ENCODE data around the gene KIF26A.

The KIF26A gene

DNA sequence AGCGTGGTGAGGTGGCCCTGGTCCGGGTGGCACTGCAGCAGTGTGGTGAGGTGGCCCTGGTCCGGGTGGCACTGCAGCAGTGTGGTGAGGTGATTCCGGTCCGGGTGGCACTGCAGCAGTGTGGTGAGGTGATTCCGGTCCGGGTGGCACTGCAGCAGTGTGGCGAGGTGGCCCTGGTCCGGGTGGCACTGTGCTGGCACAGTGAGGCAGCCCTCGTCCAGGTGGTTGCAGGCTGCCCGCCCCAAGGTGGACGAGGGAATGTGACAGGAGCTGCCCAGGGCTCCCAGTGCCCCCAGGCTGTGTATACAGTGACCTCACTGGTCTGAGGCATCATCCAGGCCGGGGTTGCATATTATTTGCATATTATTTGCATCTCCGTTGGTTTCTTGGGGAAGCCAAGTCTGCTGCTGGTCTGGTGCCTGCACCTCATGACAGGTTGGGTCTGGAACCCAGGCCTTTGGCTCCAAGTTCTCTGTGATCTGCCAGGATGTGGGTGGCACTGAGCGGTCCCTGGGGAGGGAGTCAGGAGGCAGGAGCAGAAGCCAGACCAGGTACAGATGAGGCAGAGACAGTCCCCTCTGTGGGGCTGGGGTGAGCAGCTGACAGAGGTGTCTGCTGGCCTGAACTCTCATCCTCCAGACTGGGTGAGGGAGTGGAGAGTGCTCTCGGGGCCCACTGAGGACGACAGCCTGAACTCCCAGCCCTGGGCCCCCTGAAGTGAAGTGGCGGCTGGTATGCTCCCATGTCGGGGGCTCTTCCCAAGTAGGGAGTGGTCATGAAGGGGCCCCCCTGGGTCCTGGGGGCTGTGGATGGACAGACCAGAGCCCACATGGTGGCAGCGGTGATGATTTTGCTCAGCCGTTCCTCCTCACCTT lies 79.3 kb downstream of the KIF26A start:
- TF ChIP-seq, protein P1, sequence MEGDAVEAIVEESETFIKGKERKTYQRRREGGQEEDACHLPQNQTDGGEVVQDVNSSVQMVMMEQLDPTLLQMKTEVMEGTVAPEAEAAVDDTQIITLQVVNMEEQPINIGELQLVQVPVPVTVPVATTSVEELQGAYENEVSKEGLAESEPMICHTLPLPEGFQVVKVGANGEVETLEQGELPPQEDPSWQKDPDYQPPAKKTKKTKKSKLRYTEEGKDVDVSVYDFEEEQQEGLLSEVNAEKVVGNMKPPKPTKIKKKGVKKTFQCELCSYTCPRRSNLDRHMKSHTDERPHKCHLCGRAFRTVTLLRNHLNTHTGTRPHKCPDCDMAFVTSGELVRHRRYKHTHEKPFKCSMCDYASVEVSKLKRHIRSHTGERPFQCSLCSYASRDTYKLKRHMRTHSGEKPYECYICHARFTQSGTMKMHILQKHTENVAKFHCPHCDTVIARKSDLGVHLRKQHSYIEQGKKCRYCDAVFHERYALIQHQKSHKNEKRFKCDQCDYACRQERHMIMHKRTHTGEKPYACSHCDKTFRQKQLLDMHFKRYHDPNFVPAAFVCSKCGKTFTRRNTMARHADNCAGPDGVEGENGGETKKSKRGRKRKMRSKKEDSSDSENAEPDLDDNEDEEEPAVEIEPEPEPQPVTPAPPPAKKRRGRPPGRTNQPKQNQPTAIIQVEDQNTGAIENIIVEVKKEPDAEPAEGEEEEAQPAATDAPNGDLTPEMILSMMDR (IDR thresholded peaks at IDR 0.05; ENCODE audit: low read length), result no peak
- TF ChIP-seq EZH2 (IDR thresholded peaks at IDR 0.05; ENCODE audit: borderline replicate concordance, low read length), result no peak
- Histone ChIP-seq H3K4me3 (ENCODE audit: low read depth, low read length, poor library complexity, severe bottlenecking) (no peak overlapping the region), H3K4me2 (ENCODE audit: low read length) (no peak overlapping the region)

DNA sequence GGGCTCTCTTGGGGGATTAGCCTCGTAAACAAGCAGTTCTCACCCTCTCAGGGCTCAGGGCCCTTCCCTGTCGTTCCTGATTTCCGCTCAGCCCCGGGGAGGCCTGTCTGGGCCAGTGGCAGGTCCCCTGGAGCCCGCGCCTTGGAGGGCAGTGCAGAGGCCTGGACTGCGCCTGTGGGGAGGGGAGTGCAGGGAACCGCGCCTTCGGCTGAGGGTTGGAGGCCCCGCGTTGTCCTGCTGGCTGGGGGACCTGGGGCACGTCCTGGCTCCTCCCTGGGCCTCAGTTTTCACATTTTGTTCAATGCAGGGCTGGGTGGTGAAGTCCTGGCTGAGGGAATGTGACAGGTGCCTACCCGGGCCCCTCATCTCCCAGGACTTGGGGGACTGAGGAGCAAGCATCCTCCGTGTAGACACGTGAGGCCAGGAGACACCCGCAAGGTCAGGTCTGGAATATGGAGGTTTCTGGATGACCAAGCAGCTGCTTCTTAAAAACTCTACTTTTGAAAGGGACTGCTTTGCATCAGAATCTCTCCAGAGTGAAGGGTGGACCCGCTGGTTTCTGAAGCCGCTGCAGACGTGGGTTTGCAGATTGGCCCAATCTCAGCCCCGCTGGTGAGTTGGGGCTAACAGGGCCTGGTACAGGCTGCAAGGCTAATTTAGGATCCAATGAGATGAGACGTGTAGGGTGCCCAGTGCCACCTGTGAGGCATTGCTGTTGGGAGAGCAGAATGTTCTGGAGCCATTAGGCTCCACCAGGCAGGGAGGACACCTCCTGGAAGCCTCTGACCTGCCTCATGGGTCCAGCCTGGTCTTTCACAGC lies 80.2 kb downstream of the KIF26A start:
- Histone ChIP-seq H3K27me3 (ENCODE audit: insufficient read depth, low read length) (no peaks in the 10 kb centered on the region; the same call in 1 of the 2 replicates), H3K9ac (ENCODE audit: low read length) (no peak overlapping the region), H3K27ac (ENCODE audit: low read depth, low read length, poor library complexity, severe bottlenecking) (no peak overlapping the region), H3K79me2 (ENCODE audit: insufficient read depth, low read length) (no peaks in the 10 kb centered on the region), H3K4me2 (ENCODE audit: low read length) (no peak overlapping the region), H3K36me3 (ENCODE audit: insufficient read depth, low read length) (no peaks in the 10 kb centered on the region), H2AFZ (ENCODE audit: low read length) (no peak overlapping the region), H4K20me1 (ENCODE audit: insufficient read depth, low read length) (no peaks in the 10 kb centered on the region), H3K9me2 (ENCODE audit: low read depth, low read length) (no peaks in the 10 kb centered on the region), H3K4me3 (ENCODE audit: low read depth, low read length, poor library complexity, severe bottlenecking) (no peak overlapping the region), H3K4me1 (ENCODE audit: insufficient read depth, low read length, severe bottlenecking) (no peaks in the 10 kb centered on the region), H3K9me3 (ENCODE audit: low read length) (no peaks in the 10 kb centered on the region), H3F3A (ENCODE audit: insufficient read depth, low read length) (no peaks in the 10 kb centered on the region)
- TF ChIP-seq EZH2 (IDR thresholded peaks at IDR 0.05; ENCODE audit: borderline replicate concordance, low read length), result no peak
- TF ChIP-seq, protein P1 (IDR thresholded peaks at IDR 0.05; ENCODE audit: low read length), result no peak

More for the DNA sequence above, 79.3 kb downstream of the KIF26A start:
- Histone ChIP-seq H3K9ac (ENCODE audit: low read length) (no peak overlapping the region), H2AFZ (ENCODE audit: low read length) (no peak overlapping the region), H3K36me3 (ENCODE audit: insufficient read depth, low read length) (no peaks in the 10 kb centered on the region), H3K79me2 (ENCODE audit: insufficient read depth, low read length) (no peaks in the 10 kb centered on the region), H3K4me1 (ENCODE audit: insufficient read depth, low read length, severe bottlenecking) (no peaks in the 10 kb centered on the region), H3K27me3 (ENCODE audit: insufficient read depth, low read length) (no peaks in the 10 kb centered on the region; the same call in 1 of the 2 replicates), H3K27ac (ENCODE audit: low read depth, low read length, poor library complexity, severe bottlenecking) (no peak overlapping the region), H3K9me3 (ENCODE audit: low read length) (no peaks in the 10 kb centered on the region), H3K9me2 (ENCODE audit: low read depth, low read length) (no peaks in the 10 kb centered on the region), H3F3A (ENCODE audit: insufficient read depth, low read length) (no peaks in the 10 kb centered on the region), H4K20me1 (ENCODE audit: insufficient read depth, low read length) (no peaks in the 10 kb centered on the region)

DNA sequence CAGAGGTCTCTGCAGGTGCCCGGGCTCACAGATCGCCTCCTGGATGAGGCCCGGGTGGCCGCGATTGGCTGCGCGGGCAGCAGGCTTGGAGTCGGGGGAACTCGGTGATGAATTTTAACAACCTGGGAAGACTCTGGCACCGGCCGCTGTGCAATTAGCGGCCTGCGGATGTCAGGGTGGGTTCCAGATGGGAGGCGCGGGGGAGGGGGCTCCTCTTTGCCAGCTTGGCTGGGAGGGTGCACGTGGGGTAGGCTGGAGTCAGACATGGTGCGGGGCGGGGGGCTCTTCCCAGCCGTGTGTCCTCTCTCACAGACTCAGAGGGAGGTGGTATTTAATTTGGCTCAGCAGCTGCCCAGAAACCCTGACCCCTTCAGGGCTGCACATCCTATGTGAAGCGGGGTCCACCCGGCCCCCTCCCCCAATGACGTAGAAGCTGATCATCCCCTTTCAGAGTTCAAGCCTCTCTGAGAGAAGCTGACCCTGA lies 81.4 kb downstream of the KIF26A start:
- Histone ChIP-seq H3K79me2 (ENCODE audit: insufficient read depth, low read length) (no peaks in the 10 kb centered on the region), H4K20me1 (ENCODE audit: insufficient read depth, low read length) (no peaks in the 10 kb centered on the region), H3K9me3 (ENCODE audit: low read length) (no peaks in the 10 kb centered on the region), H3K9ac (ENCODE audit: low read length) (no peak overlapping the region), H3K4me3 (ENCODE audit: low read depth, low read length, poor library complexity, severe bottlenecking) (no peak overlapping the region), H3K4me2 (ENCODE audit: low read length) (no peak overlapping the region), H3F3A (ENCODE audit: insufficient read depth, low read length) (no peaks in the 10 kb centered on the region), H3K27me3 (ENCODE audit: insufficient read depth, low read length) (no peaks in the 10 kb centered on the region; the same call in 1 of the 2 replicates), H3K36me3 (ENCODE audit: insufficient read depth, low read length) (no peaks in the 10 kb centered on the region), H3K4me1 (ENCODE audit: insufficient read depth, low read length, severe bottlenecking) (no peaks in the 10 kb centered on the region), H2AFZ (ENCODE audit: low read length) (no peak overlapping the region), H3K27ac (ENCODE audit: low read depth, low read length, poor library complexity, severe bottlenecking) (no peak overlapping the region), H3K9me2 (ENCODE audit: low read depth, low read length) (no peaks in the 10 kb centered on the region)
- TF ChIP-seq, protein P1 (IDR thresholded peaks at IDR 0.05; ENCODE audit: low read length), result no peak
- TF ChIP-seq EZH2 (IDR thresholded peaks at IDR 0.05; ENCODE audit: borderline replicate concordance, low read length), result no peak

All from OCI-LY1 (cell line).